T-helper 2 cell treated with Interferon-gamma antibody and Interleukin-4, amounts not matched to agents 5 μg/mL and 100 μg/mL, for 36 hours (primary cell): ENCODE data around the gene EIF2B5.

Source experiments
- DNase-seq: peaks from one replicate; pipeline ENCODE4 v3.0.0; 2021; ENCODE audit warnings: low spot score
- H3K27ac Mint-ChIP-seq: one replicate; pipeline ENCODE4 v1.8.0; 2021; ENCODE audit warnings: mild to moderate bottlenecking, mixed read lengths
- H3K27me3 Mint-ChIP-seq: one replicate; pipeline ENCODE4 v1.8.0; 2021; ENCODE audit warnings: low read depth, mixed read lengths
- H3K36me3 Mint-ChIP-seq: one replicate; pipeline ENCODE4 v1.8.0; 2021; ENCODE audit warnings: low read depth, mixed read lengths
- H3K4me1 Mint-ChIP-seq: one replicate; pipeline ENCODE4 v1.8.0; 2021; ENCODE audit warnings: low read depth, mixed read lengths
- H3K4me3 Mint-ChIP-seq: one replicate; pipeline ENCODE4 v1.8.0; 2022; ENCODE audit warnings: mild to moderate bottlenecking, moderate library complexity, mixed read lengths
- H3K9me3 Mint-ChIP-seq: one replicate; pipeline ENCODE4 v1.8.0; 2021; ENCODE audit warnings: mixed read lengths

EIF2B5 gene

GRCh38 chr3:184172681-184173373 lies 37.7 kb downstream of the EIF2B5 start:
- no peak for DNase-seq
- Mint-ChIP-seq H3K36me3 (peaks cover 24% of the 10 kb centered on the region), H3K27ac (no peak overlapping the region), H3K4me3 (no peak overlapping the region), H3K9me3 (no peaks in the 10 kb centered on the region), H3K4me1 (peaks cover 17% of the 10 kb centered on the region), H3K27me3 (no peaks in the 10 kb centered on the region)

DNA sequence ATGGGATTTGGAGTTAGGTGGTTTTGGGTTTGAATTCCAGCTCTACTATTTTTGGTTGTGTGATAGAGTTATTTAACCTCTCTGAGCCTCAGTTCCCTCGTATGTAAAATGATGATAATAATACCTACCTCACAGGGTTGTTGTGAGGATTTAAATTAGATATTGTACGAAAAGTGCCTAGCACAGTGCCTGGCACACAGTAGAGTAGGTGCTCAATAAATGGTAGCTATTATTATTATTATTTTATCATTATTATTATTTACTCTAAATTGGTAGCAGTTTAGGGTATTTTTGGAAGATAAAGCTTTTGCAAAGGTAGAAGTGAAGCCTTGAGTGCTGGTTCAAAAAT lies 38.2 kb downstream of the EIF2B5 start:
- Mint-ChIP-seq H3K9me3 (no peaks in the 10 kb centered on the region), H3K27ac (no peak overlapping the region), H3K4me1 (peaks cover 20% of the 10 kb centered on the region), H3K27me3 (no peaks in the 10 kb centered on the region), H3K4me3 (no peak overlapping the region), H3K36me3 (peaks cover 26% of the 10 kb centered on the region)
- no peak for DNase-seq

DNA sequence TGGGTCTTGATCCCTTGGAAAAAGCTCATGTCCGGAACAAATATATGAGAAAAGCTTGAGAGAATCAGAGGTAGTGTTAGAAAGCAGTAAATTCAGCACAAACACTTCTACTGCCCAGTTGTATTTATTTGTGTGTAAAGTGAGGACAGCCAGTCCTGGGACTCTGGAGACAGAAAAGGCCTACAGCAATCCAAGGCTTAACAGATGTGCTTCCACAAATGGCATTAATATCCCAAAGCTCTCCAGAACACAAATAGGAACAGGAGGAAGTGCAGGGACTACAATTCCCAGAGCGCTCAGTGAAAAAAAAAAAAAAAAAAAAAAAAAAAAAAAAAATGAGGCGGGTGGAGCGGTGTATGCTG lies 39.1 kb downstream of the EIF2B5 start:
- Mint-ChIP-seq H3K27me3 (no peaks in the 10 kb centered on the region), H3K27ac (peak overlapping the region; percentile 63), H3K4me1 (peaks cover 20% of the 10 kb centered on the region), H3K36me3 (peaks cover 32% of the 10 kb centered on the region), H3K9me3 (no peaks in the 10 kb centered on the region), H3K4me3 (peak overlapping the region; percentile 98)
- no peak for DNase-seq

DNA sequence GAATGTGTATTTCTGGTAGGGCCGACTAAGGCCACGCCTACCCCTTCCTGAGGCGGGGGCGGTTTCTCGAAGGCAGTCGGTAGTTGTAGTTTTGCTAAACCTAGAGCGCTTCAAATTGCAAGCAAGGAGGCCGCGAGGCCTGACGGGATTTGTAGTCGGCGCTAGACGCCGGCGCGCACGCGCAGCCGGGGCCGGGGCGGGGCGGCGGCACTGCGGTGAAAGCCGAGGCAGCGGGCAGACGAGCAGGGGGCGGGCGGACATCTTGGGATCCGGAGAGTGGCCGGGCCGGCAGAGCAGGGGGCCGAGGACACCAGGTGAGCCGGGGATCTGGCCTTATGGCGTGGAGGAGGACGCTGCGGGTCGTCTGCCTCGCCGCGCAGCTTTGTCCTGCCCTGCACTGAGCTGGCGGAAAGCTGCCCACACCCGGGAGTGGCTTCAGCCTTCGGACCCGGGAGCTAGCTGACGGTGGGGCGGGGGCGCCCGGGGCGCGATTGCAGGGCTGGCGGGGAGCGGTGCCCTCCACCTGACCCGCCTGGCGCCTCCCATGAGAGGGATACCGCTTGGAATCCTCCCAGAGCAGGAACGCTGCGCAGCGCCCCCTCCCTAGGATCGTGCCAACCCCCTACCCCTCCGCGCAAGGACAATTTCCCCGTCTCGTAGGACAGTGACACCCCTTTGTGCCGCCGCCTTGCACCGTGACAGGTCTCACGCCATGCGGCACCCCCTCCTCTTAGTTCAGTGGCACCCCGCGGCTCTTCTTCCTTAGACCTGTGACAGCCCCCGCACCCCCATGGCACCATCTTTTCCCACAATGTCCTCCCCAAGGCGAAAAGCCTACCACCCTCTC lies 39.7 kb downstream of the EIF2B5 start, which contains the start of gene AP2M1:
Gene AP2M1, plus strand, starts transcription at position 210 of the 847 bp plus-strand sequence. CDS start 2,139 bp downstream, outside the sequence.
- DNase-seq: peak; percentile 99
- H3K27ac Mint-ChIP-seq: peak within 1 kb of the TSS; percentile 90
- peak within 1 kb of the TSS; percentile 98 for H3K4me3 Mint-ChIP-seq
- peaks cover 35% of the 10 kb centered on the region for H3K36me3 Mint-ChIP-seq
- H3K4me1 Mint-ChIP-seq: peaks cover 20% of the 10 kb centered on the region
- H3K9me3 Mint-ChIP-seq: no peaks in the 10 kb centered on the region
- H3K27me3 Mint-ChIP-seq: no peaks in the 10 kb centered on the region

DNA sequence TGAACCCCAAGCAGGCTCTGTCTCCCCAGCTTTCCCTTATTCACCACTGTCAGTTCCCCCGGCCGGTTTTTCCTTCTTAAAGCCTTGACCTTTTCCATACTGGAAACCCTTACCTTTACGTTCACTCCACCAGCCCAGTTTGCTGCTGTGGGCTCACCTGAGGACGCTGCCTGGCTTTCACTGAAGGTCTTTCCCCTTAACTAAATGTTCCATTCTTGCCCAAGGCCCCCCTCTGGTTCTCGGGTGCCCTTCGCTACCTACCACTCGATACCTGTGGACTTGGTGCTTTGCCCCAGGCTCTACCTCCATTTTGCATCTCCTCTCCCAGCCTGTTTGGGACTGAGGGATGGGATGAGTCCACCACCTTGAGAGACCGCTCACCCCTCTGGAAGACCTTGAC lies 40.3 kb downstream of the EIF2B5 start:
- Mint-ChIP-seq H3K27me3 (no peaks in the 10 kb centered on the region), H3K36me3 (peaks cover 41% of the 10 kb centered on the region), H3K27ac (peak overlapping the region; percentile 90), H3K4me3 (peak overlapping the region; percentile 98), H3K9me3 (no peaks in the 10 kb centered on the region), H3K4me1 (peaks cover 20% of the 10 kb centered on the region)
- DNase-seq: no peak

- Mint-ChIP-seq H3K4me1 (peaks cover 20% of the 10 kb centered on the region), H3K4me3 (peak overlapping the region; percentile 98), H3K27me3 (no peaks in the 10 kb centered on the region), H3K9me3 (no peaks in the 10 kb centered on the region), H3K36me3 (peaks cover 42% of the 10 kb centered on the region), H3K27ac (peak overlapping the region; percentile 90)
- no peak for DNase-seq
Observed at GRCh38 chr3:184175981-184176376, 40.8 kb downstream of the EIF2B5 start.

DNA sequence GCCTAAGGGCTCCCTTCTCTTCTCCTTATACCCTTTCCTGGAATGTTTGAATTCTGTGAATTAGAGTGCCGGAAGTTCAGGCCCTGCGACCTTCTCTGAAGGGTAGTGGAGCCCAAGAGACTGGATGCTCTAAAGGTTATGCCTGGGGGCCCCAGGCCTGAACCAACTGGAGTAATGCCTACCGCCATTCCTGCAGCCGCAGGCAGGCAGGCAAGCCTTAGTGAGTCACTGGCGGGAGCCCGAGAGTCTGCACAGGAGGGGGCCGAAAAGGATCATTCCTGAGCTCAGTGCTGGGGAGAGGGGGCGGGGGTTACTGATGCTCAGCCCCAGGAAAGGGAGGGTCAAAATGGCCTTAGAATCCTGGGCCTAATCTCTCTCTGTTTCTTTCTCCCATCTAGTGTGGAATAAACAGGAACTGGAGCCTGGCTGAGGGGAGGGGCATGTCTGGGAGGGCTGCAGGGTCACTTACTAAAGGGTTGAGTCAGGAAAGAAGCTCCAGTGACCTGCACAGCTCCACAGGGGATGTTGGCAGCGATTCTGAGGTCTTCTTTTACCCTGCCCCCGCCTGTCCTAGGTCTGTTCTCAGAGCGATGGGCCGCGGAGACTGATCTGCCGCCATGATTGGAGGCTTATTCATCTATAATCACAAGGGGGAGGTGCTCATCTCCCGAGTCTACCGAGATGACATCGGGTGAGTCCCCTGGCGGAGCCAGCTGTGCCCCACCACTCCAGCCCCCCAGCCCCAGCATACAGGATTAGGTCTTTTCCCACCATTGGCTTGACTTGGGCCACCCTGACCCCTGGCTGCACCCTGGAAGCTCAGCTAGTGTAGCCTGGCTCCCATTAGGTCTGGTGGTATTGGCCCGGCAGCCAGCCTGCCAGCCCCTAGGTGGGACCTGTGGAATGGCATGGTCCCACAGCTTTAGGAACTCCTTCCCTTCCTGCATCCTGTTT lies 41.5 kb downstream of the EIF2B5 start:
- Mint-ChIP-seq H3K27me3 (no peaks in the 10 kb centered on the region), H3K36me3 (peaks cover 41% of the 10 kb centered on the region), H3K4me3 (peak overlapping the region; percentile 98), H3K9me3 (no peaks in the 10 kb centered on the region), H3K4me1 (peaks cover 20% of the 10 kb centered on the region), H3K27ac (peak overlapping the region; percentile 90)
- no peak for DNase-seq

DNA sequence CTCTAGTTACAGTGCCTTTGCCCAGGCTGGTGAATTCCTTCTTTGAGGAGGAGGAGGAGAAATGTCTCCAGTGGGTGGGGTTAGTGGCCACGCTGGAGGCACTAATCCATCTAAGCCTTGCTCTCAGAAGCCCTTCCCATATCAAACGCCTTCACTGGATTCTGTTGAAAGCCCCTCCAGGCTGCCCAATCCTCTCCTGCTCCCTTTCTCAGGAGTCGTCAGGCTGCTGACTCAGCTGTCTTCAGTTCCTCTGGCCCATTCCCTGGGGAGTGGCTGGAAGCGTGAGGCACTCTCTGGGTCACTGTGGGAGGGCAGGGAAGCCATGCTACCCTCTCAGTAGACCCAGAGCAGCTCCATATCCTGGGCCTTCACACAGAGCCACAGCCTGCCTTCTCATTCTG lies 42.2 kb downstream of the EIF2B5 start:
- Mint-ChIP-seq H3K4me3 (no peak overlapping the region), H3K36me3 (peaks cover 45% of the 10 kb centered on the region), H3K9me3 (no peaks in the 10 kb centered on the region), H3K27me3 (no peaks in the 10 kb centered on the region), H3K4me1 (peaks cover 20% of the 10 kb centered on the region), H3K27ac (no peak overlapping the region)
- DNase-seq: no peak

GRCh38 chr3:184177767-184178306 lies 42.7 kb downstream of the EIF2B5 start:
- H3K9me3 Mint-ChIP-seq: no peaks in the 10 kb centered on the region
- H3K4me3 Mint-ChIP-seq: no peak overlapping the region
- H3K4me1 Mint-ChIP-seq: peaks cover 20% of the 10 kb centered on the region
- DNase-seq: no peak
- H3K27me3 Mint-ChIP-seq: no peaks in the 10 kb centered on the region
- peaks cover 48% of the 10 kb centered on the region for H3K36me3 Mint-ChIP-seq
- no peak overlapping the region for H3K27ac Mint-ChIP-seq

- DNase-seq: no peak
- no peaks in the 10 kb centered on the region for H3K9me3 Mint-ChIP-seq
- H3K4me3 Mint-ChIP-seq: no peak overlapping the region
- H3K27me3 Mint-ChIP-seq: no peaks in the 10 kb centered on the region
- peaks cover 20% of the 10 kb centered on the region for H3K4me1 Mint-ChIP-seq
- H3K36me3 Mint-ChIP-seq: peaks cover 53% of the 10 kb centered on the region
- H3K27ac Mint-ChIP-seq: no peak overlapping the region
Observed at GRCh38 chr3:184178521-184179138, 43.5 kb downstream of the EIF2B5 start.

DNA sequence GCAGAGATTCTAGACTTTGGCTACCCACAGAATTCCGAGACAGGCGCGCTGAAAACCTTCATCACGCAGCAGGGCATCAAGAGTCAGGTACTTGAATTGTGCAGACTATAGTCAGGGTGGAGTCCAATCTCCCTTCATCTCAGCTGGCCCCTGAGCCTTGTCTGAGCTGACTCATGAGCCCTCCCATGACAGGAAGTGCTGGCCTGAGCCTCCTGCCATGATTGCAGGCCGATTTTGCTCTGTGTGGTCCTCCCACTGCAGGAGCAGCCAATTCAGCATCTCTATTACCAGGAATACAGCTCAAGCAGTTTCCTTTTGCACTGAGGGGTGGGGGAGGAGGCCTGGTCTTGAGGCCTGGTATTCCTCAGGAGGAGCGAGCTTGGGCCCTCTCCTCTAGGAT lies 45.0 kb downstream of the EIF2B5 start:
- no peak for DNase-seq
- no peak overlapping the region for H3K4me3 Mint-ChIP-seq
- peaks cover 60% of the 10 kb centered on the region for H3K36me3 Mint-ChIP-seq
- H3K27ac Mint-ChIP-seq: no peak overlapping the region
- H3K4me1 Mint-ChIP-seq: peaks cover 21% of the 10 kb centered on the region
- no peaks in the 10 kb centered on the region for H3K9me3 Mint-ChIP-seq
- no peaks in the 10 kb centered on the region for H3K27me3 Mint-ChIP-seq

- Mint-ChIP-seq H3K9me3 (no peaks in the 10 kb centered on the region), H3K4me3 (no peak overlapping the region), H3K36me3 (peaks cover 58% of the 10 kb centered on the region), H3K27me3 (no peaks in the 10 kb centered on the region), H3K27ac (no peak overlapping the region), H3K4me1 (peaks cover 16% of the 10 kb centered on the region)
- DNase-seq: no peak
Observed at GRCh38 chr3:184181596-184181995, 46.4 kb downstream of the EIF2B5 start.

GRCh38 chr3:184183679-184184078 lies 48.5 kb downstream of the EIF2B5 start:
- Mint-ChIP-seq H3K27me3 (no peaks in the 10 kb centered on the region), H3K27ac (no peak overlapping the region), H3K9me3 (no peaks in the 10 kb centered on the region), H3K4me3 (no peak overlapping the region), H3K36me3 (peaks cover 59% of the 10 kb centered on the region), H3K4me1 (peaks cover 19% of the 10 kb centered on the region)
- DNase-seq: no peak
